Ureter (tissue), 1 donor: Measurements from ENCODE around the gene MLIP. TPM values are rescaled to one million over a fixed set of nuclear protein-coding genes. Genes with fewer than 3 reads are reported as not detected.
"Not testable (repeated sequence)": the region's sequence is repeated elsewhere in the genome, so short reads cannot be mapped to it uniquely, and the experiment has no call there.

Experiments used
- DNase-seq: peaks from one replicate; pipeline ENCODE4 v3.0.0-alpha.2; 2020; ENCODE audit warnings: low spot score
- total RNA-seq: library from RNA; stranded (reverse); gene quantifications from one replicate; pipeline ENCODE4 v1.2.4, GENCODE V29; 2023
- donor health status: DM: yes; HTN: yes; CAD: no.

Gene MLIP, protein sequence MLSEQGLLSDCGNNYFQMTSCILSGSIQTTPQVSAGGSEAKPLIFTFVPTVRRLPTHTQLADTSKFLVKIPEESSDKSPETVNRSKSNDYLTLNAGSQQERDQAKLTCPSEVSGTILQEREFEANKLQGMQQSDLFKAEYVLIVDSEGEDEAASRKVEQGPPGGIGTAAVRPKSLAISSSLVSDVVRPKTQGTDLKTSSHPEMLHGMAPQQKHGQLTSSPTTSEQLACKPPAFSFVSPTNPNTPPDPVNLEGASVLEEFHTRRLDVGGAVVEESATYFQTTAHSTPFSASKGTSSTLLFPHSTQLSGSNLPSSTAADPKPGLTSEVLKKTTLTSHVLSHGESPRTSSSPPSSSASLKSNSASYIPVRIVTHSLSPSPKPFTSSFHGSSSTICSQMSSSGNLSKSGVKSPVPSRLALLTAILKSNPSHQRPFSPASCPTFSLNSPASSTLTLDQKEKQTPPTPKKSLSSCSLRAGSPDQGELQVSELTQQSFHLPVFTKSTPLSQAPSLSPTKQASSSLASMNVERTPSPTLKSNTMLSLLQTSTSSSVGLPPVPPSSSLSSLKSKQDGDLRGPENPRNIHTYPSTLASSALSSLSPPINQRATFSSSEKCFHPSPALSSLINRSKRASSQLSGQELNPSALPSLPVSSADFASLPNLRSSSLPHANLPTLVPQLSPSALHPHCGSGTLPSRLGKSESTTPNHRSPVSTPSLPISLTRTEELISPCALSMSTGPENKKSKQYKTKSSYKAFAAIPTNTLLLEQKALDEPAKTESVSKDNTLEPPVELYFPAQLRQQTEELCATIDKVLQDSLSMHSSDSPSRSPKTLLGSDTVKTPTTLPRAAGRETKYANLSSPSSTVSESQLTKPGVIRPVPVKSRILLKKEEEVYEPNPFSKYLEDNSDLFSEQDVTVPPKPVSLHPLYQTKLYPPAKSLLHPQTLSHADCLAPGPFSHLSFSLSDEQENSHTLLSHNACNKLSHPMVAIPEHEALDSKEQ
- total RNA-seq, result 0.18 TPM

DNA sequence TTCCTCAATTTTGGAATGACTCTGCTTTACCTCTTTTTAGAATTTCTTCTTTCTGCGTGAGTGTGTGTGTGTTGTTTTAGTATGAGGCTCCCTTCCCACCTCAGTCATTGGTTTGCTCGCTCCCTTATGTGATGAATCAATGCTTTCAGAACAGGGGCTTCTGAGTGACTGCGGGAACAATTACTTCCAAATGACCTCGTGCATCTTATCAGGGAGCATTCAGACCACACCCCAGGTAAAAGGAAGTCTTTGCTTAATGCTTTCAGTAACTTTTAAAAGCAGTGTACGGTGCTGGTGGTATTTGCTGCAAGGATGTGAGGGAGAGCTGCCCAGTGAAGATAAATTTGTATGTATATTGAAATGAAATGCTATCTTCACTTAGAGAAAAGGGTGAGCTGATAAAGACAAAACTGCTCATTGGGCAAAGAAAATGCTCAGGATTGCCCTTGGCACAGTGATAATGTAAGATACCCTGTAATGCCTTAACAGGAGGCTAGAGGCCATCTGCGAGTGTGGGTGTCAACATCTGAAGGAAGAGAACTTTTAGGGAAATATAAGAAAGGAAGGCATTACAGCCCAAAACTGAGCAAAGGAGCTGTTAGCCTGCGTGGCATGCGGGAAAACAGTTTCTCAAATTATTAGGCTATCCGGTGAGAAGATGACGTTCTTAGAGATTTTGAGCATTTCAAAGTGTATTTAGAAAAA lies at the start of gene MLIP:
TSS of gene MLIP (plus strand) at position 103 of the 705 bp plus-strand sequence. CDS start at position 140, 37 bp downstream.
- DNase-seq, result no peak

DNA sequence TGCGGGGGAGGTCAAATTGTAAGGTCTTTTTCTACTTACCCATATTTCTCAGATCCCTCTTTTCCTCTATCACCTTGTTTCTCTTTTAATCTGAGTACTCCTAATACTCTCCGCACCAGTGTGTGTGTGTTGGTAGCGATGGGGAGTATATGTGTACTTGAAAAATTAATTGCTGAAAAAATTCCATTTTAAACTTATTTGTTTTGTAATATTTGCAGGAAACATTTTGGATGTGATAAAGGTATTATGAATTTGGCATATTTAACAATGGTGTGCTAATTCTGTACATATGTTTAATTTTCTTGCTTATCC lies 48.1 kb upstream of the MLIP start:
- no peak for DNase-seq

DNA sequence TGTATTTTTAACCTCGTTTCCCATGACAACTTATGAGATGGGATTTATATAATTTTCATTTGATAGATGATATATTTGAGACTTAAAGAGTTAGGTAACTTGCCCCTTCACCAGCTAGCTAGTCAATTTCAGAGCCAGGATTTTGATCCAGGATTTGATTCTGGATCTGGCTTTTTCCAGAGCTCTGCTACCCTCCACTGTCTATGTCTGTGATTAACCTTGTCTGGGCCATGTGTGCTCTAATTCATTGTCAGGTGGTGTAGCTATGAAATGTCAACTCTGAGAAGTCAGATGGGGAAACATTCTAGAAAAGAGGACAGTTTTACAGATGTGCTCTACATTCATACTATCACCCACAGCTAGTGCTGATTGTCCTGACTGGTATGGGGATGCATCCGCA lies 42.5 kb upstream of the MLIP start:
- DNase-seq, result no peak

DNA sequence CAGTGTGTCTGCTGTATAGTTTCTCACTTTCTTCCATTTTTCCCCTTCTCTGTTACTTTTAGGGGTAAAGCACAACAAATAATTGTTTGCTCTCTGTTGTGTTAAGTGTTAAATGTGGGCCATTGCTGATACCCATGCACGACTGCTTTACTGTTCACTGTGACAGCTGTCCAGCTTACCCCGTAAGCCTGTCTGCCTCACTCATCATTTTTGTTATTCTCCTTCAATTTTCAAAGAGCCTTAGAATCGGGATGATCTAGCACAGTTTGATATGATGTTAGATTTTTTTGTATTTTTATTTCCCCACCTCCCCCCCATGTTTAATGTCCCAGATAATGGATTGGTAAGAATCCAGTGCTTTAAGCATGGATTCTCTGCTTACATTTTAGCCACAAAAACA lies 41.2 kb upstream of the MLIP start:
- DNase-seq, result no peak

GRCh38 chr6:54071821-54072340 lies 39.4 kb upstream of the MLIP start:
- DNase-seq, result no peak

- DNase-seq, result no peak
Observed at GRCh38 chr6:54072635-54073313, 38.5 kb upstream of the MLIP start.

GRCh38 chr6:54073487-54073886 lies 37.8 kb upstream of the MLIP start:
- DNase-seq, result no peak

- no peak for DNase-seq
Observed at GRCh38 chr6:54074109-54074508, 37.1 kb upstream of the MLIP start.

GRCh38 chr6:54074578-54075195 lies 36.6 kb upstream of the MLIP start:
- no peak for DNase-seq

- no peak for DNase-seq
Observed at GRCh38 chr6:54076159-54076789, 35.0 kb upstream of the MLIP start.

DNA sequence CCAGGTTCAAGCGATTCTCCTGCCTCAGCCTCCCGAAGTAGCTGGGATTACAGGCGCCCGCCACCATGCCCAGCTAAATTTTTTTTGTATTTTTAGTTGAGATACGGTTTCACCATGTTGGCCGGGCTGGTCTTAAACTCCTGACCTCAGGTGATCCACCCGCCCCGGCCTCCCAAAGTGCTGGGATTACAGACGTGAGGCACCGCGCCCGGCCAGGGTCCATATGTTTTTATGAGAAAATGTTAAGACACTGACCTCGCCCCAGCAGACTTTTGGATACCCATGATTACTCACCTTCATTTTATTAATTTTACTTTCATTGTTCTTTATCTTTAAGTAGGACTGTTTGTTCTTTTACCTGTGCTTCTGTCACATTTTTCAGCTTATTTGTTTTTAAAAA lies 29.7 kb upstream of the MLIP start:
- not testable (repeated sequence) for DNase-seq

DNA sequence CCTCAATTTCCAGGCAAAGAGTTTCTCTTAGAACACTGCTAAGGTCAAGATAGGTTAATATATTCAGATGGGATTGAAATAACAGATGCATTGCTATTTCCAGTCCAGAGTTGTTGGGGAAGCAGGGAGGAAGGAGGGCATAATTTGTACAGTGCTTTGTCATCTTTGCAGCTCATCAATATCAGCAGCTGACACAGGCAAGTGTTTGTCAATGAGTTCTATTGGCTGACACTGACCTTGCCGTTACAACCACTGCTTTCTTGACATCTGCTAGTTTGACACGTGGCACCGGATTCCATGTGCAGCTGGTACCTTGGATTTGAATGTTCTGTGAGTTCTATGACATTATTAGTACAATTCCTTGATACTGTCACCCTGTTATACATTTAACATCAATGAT lies 28.0 kb upstream of the MLIP start:
- DNase-seq, result no peak

DNA sequence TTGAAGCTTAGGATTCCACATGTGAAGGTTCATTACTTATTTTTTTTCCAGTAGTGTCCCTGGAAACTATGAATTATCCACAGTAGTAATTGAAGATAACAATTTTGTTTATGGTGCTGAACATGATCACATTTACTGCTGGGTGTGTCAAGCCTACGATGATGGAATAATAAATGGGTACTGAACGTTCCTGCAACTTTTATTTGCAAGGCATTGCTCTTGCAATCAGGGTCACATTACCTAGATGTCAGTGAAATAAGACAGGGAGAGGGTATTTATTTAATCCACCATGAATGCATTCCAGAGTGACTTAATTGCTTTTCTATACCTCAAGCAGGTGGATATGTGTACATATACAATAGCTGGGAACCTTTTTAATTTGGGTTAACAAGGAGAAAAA lies 27.0 kb upstream of the MLIP start:
- no peak for DNase-seq

GRCh38 chr6:54085047-54085446 lies 26.2 kb upstream of the MLIP start:
- no peak for DNase-seq

DNA sequence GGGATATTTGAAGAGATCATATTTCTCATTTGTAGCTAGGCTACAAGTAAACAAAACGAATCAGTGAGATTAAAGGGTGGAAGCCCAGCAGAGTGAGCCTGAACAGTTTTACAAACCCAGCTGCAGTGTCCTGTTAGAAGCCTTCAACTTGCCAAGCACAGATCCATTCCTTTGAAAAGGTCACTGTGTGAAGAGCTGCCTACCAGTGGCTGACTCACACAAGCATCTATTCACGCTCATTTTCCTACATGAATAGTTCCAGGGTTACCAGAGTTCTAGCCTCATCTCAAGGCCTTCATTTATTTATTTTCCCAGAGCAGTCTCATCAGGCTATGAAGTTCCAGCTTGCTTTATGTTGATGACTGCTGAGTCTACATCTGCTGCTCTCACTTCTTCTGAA lies 25.7 kb upstream of the MLIP start:
- DNase-seq, result no peak

DNA sequence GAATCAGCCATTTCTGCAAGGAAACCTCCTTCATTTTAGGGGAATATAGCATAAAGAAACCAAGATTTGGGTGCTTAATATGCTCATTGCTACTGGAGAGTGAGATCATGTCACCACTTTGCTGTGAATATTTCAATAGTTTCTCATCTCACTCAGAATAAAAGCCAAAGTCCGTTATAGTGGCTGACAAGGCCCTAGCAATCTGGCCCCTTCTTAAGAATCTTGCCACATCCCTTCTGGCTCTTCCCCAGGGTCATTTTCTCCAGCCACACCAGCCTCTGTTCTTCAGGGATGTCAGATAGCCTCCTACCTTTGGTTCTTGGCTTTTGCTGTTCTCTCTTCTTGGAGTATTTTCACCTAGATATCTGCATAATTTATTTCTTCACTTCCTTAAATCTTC lies 24.8 kb upstream of the MLIP start:
- no peak for DNase-seq

- no peak for DNase-seq
Observed at GRCh38 chr6:54087721-54088120, 23.5 kb upstream of the MLIP start.

DNA sequence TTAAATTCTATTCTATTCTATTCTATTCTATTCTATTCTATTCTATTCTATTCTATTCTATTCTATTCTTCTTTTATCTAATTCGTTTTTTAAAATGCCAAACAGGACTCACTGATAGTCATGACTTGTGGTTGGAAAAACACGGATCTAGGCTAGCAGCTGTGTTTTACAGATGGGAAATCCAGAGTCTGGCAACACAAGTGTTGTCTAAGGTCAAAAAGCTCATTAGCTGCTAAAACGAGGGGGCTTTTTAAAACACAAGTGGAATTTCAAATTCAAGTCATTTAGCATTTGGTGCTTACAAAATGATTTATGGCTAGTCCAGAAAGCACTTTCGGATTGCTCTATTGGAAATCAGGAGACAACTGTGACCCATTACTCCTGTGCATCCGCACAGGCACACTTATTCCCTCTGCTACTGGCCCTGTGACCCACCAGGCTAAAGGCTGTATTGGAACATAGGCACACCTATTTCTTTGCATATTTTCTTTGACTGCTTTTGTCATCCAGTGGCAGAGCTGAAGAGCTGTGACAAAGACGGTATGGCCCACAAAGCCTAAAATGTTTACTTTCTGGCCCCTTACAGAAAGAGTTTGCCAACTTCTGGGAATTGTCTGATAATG lies 17.8 kb upstream of the MLIP start:
- DNase-seq, result no peak

- DNase-seq, result no peak
Observed at GRCh38 chr6:54094293-54094692, 16.9 kb upstream of the MLIP start.

DNA sequence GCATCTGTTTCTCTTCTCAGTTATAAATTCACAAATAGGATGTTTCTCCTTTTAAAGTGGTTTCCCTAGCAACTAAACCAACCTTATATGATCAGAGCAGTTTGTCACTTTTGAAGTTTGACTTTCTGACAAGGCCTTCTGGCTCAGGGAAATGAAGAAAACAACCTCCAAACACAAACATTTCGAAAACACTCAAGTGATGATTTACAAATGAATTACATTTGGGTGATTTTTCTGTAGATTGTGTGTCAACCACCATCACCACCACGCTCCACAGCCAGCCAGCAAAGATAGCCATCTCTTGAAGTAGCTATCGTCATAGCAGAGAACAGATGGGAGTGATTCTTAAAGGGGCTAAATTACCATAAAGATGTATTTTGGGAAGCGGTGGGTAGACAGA lies 16.5 kb upstream of the MLIP start:
- no peak for DNase-seq
